Midbrain (tissue), 1 donor: ENCODE results near the gene WNT1.

Source experiments
- DNase-seq: peaks from one replicate; lab custom pipeline; 2025; lab: John Stamatoyannopoulos, UW

The WNT1 gene

DNA sequence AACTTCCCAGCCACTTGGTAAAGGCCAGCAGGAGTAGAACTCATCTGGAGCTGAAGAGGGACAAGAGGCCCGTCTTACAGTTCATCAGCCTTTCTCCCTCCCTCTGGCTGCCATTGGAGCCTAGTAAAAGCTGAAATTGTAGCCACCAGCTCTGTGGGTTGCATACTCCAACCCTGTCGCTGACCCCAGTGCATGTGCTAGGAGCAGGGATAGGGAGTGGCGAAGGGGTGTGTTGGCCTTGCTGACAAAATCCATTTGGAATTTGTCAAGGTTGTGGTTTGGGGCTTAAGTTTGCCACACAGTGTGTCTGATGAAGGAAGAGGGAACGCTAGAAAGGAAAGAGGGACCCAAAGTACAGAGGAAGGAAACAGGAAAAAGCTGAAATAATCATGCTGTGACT lies 16.8 kb upstream of the WNT1 start:
- no peak for DNase-seq

DNA sequence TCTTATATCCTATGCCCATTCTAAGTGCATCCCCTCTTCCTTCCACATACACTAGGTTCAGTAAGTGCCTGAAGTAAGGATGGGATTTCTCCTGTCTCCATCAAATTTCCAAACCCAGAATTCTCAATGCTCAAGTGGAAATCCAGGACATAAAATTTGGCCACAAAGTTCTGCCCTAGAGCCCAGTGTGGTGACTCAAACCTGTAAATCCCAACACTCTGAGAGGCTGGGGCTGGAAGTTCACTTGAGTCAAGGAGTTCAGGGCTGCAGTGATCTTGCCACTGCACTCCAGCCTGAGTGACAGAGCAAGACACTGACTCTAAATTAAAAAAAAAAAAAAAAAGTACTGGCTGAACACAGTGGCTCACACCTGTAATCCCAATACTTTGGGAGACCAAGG lies 16.3 kb upstream of the WNT1 start:
- no peak for DNase-seq

DNA sequence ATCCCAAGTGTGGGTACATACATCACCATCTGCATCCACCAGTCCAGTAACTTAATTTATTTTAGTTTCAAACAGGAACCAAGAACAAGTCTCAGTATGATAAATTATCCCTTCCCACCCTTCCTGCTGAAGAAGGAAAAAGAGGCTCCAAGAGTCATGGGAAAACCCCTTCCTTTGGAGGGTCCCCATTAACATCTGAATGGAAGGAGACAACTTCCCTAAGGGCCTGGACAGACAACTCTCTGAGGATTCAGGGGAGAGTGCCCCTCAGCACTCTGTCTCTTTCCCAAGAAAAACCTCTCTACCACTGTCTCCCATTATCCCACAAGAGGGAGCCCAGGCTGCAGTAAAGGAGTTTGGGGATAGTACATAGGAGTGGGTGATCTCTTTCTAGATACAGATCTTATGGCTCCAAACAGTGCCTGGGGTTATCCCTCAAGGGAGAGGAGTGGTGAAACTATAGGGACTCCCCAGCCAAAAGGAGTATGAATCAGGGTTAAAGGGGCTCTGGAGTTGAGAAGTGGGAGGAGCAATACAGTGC lies 12.8 kb upstream of the WNT1 start:
- no peak for DNase-seq

DNA sequence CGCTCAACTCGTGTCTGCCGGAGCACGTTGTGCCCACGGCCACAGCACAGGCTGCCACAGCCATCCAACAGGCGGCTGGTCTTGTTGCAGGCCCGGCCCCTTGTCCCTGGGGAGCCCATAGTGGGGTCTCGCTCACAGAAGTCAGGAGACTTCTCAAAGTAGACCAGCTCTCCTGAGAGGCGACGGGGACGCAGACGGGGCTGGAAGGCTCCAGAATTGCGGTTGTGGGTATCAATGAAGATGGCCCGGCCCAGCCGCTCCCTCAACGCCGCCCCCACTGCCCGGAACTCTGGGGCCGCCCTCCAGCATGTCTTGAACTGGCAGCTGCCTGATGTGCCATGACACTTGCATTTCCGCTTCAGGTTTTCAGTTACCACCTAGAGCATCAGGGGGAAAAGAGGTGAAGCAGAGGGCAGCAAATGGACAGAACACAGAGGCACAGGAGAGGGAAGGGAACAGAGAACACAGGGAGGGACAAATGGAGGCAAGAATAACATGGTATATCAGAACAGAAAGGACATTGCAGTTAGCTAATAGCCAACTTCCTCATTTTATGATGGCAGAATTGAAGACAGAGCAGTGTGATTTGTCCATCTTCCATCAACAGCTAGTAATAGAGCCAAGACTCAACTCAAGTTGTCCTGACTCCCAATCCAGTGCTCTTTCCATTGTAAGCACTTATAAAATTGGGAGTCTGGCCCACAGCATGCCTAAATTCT lies 11.8 kb upstream of the WNT1 start:
- no peak for DNase-seq

DNA sequence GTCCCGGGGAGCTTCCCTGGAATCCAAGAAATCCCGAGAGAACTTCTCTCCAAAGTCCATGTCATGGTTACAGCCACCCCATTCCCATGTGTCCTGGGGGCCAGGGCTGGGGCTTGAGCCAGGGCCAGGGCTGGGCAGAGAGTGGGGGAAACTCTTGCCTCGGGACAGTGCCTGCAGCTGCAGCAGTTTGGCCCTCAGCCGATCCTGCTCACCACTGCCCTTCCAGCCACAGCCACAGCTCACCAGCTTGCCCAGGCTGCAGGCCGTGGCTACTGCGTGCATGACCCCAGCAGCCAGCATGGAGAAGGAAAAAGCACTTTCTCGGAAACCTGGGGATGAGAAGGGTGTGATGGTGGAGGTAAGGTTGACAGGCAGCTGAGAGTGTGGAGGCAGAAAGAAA lies 10.1 kb upstream of the WNT1 start:
- DNase-seq = no peak

DNA sequence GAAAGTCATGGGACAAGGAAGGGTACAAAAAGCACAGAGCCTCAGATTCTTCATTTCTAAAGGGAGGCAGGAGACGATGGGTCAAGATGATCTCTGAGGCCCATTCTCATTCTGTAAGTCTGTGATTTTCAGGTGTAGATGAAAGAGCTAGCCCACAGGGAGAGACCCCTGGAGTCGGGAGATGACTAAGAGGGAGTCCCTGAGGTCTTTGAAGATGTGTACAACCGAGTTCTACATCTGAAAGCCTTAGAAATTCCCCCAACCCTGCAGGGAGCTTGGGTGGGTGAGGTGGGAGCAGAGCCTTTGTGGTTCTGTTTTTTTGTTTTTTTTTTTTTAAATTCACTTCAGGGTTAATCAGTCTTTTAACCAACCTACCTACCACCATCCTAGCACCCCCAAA lies 9.7 kb upstream of the WNT1 start:
- DNase-seq = no peak

DNA sequence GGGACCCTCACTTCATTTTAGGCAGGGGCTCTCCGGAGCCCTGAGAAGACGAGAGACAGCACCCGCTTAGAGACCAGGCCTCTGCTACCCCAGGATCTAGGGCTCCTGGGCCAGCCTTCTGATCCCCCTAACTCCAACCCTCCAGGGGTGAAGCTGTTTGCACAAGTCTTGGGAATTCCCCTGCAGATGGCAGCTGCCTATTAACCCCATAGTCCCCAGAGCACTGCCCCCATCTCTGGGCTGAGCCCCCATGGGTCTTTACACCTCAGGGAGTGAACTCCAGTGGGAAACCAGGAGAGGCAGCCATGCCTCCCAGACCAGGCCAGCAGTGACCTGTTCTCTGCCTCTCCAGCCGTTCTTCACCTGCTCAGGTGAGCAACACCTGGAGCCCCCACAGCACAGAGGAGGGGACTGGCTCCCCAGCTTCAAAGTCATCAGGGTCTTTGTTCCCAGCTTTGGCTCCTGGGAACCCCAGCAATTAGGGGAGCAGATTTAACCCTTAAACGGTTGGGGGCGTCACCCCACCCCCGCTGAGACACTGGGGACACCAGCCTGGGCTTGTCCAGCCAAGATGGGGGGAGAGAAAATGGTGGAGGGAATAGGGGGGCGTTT lies 8.9 kb upstream of the WNT1 start:
- no peak for DNase-seq

DNA sequence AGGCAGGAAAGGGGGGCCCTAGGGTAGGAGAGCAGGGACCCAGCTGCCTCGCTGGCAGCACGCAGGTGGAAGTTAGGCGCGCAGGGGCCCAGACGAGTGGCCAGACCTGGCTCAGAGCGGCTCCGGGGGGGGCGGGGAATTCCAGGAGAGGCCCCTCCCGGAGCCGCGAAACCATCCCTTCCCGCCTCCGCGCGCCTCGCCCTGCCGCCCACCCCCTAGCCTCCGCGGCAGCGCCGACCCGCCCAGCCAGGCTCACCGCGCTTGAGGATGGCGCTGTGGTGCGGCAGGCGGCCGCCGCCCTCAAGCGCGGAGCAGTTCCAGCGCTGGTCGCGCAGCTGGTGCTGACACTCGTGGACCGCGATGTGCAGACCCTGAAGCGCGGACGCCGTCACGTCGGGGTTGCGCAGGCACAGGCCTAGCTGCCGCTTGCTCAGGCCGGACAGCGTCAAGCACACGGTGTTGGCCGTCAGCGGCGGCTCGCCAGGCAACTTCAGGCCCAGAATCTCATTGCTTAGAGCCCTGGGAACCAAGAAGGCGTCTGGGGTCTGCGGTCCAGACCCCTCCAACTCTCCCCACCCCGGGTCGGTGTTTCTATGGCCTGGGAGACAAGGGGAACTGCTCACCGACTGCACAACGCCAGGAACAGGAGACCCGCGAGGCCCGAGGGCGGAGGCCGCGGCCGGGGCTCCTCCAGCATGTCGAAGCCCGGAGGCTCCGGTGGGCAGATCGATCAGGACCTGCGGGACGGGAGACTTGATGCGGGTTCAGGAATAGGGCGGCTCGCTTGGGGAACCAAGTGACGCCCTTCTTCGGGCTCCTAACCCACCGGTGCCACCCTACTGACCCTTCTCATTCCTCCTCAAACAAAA lies 8.1 kb upstream of the WNT1 start:
- no peak for DNase-seq

DNA sequence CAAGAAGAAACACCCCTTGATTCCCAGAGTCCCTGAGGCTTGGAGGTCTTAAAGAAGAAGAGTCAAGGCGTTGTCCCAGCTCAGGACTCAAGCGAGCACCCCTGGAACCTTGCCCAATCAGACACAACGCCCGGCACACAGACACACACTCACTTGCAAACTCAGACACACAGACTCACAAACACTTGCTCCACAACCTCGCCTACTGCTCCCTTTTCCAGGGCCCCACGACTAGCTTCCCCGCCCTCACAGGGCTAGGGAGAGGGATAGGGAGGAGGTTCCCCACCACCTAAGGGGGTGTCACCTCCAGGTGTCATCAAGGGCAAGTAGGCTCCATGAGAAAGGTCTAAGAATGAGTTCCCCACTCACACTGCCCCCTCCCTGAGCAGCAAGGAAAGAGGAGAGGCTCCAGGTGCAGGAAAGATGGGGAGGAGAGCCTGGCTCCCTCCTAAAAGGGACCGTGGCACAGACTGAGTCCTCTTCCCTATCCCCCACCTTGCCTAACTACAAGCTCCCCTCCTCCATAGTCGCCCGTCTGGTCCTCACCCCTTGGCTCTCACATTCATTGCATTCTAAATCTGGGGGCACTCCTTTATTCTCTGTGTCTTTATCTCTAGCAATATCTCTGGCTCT lies 7.3 kb upstream of the WNT1 start:
- DNase-seq = no peak

DNA sequence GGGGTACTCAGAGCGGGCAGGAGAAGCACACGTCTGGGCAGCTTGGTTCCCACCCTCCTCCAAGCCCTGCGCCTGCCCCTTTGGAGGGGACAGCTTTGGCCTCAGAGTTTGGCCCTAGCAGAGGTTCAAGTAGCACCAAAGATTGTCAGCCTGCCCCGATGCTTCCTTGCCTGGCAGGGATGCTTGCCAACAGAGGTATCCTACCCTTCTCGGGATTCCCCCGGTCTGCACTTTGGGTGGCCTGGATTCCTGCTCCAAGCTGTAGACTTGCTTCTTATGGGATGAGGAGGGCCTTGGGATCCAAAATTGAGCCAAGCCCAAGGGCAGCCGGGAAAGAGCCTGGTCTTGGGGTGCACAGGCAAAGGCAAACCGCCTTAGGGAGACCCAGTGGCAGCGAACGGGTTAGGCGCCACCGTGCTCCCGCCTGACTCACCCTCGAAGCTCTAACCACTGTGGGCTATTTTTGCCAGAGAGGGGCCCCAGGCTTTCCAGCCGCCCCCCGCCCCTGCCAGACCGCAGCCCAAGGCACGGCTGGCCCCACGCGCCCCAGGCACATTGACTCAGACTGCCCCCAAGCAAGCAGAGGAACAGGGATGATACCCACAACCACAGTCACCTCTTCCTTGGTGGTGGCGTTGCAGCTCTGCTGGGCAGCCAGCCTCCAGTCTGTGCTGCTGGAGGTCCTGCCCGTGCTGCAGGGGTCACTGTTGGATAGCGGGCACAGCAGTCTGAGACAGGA lies 5.7 kb upstream of the WNT1 start:
- DNase-seq = no peak

DNA sequence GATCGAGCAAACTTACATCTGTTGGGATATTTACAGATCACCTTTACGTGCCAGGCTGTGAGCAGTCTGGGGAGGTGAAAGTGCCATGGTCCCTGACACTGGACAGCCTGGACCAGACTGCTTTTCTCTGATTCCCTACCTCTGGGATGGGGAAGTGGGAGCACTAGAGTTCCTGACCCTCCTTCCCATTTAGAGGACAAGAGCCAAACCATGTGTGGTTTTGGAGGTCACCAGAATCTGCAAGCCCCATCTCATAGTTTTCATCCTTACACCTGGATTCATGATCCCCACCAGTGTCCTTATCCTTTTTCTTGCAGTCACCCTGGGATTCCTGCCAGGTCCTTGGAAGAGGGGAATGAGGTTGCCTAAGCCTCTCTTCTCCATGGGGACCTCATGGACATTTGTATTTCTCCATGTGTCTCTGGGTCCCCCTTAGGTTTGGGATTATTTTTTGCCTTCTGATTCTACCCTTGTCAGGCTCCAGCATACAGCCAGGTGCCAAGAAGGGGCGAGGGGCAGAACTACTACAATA lies 5.1 kb upstream of the WNT1 start:
- DNase-seq = no peak

DNA sequence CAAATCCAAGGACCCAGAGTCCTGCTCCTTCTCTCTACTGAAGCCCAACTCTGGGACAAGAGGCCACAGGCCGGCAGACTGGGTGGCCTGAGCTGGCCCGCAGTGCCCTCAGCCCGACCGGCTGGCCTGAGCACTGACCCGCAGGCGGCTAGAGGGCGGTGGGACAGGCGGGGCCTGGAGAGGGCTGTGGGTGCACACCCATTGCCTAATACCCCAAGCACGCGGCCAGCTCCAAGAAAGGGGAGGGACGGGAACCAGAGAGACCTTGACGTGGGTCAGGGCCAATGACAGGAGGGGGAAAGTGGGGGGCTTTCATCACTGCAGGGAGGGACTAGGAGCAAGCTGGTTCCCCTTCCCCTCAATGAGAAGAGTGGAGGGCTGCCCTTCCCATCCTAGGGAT lies 4.6 kb upstream of the WNT1 start:
- no peak for DNase-seq

DNA sequence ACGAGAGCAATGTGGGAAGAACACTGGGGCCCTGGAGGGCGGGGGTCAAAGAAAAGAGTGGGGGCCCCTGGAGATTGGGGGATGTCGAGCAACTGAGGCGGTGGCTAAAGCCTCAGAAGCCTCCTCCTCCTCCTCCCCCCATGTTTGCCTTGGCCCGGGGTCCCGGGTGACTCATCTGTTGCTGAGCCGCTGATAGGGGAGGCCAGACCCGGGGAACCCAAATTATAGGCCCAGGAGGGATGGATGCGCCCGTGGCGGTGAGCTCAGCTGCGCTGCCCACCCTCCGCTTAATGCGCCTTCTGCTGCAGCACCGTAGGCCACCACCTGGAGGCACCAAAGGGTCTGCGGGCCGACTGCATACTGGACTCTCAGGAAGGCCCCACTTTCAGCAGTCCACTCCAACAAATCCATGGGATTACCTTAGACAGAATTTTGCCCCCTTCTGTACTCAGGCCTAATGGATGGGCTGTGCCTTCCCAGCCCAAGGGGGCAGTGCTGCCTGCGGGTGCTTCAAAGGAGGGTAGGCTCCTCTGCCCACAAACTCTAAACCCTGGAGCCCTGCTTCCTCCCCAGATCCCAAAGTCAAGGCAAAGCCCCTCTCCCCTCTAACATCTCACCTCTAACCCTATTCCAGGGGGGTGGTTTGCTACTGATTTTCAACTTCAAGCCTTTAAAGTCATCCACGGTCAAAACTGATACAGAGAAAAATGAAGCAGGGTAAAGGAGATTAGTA lies 4.0 kb upstream of the WNT1 start:
- DNase-seq = no peak

DNA sequence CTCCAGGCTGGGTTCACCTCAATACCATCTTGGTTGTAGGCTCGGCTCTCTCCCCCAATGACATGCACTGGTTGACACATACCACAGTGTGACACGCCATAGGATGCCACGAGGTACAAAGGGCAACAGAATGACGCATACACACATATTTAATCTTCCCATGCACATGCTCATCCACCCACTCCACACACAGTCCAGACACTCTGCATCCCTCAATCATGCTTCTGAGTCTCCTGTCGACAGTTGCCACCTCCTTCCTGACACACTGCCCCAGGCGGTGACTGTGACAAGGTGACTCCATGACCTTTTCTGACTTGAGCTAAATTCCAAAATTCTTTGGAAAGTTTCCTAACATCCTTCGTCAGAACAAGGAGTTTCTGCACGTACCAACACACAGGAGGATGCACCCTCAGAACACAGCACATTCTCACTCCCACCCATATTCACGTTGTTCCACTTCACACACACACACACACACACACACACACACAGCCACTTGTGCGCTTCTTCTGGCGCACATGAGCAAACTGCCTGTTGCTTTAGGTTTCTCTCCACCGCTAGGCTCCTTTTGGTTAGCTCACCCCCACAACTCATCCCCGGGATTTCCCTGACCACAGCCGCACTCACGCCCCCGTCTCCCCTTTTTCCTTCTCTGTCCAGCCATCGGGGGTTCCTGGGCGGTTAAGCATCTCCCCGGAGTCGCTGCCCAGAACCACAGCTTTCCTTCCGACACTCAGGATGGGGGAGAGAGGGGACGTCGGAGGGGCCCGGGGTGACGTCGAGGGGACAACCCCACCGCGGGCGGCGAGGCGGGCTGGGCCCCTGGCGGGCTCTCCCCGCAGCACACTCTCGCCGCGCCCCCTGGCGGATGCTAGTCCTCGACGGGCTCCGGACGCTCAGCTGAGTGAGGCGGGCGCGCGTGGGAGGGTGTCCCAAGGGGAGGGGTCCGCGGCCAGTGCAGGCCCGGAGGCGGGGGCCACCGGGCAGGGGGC lies 536 bp upstream of the WNT1 start:
- DNase-seq = no peak

DNA sequence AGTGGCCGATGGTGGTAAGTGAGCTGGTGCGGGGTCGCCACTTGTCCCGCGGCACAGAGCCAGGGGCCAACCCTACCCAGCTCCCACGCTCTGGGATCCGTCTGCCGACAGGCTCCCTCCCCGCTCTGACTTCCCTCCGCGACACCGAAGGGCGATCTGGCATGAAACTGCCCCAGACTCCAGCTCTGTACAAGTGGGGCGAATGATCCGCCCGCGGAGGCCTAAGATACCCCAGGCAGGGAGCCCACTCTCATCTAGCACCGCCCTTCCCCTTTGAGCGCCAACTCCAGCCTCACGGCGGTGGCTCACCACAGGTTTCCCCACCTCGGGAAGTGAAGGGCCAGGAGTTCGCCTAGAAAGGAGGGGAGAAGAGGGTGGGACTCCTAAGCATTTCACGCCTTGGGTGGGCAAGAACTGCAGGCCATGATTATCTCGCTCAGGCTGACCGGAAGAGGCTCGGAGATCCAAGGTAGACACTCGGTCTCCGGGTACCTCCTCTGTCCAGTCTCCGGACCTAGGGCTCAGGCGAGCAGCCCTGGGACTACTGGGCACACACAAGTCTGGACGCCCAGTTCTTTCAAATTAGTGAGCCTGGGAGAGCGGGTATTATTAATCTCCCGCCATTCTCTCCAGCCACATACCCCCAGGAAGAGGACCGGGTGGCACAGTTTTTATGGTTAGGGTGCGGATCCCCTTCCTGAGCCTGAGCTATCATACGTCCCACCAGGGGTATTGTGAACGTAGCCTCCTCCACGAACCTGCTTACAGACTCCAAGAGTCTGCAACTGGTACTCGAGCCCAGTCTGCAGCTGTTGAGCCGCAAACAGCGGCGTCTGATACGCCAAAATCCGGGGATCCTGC lies 849 bp downstream of the WNT1 start:
- DNase-seq = no peak

DNA sequence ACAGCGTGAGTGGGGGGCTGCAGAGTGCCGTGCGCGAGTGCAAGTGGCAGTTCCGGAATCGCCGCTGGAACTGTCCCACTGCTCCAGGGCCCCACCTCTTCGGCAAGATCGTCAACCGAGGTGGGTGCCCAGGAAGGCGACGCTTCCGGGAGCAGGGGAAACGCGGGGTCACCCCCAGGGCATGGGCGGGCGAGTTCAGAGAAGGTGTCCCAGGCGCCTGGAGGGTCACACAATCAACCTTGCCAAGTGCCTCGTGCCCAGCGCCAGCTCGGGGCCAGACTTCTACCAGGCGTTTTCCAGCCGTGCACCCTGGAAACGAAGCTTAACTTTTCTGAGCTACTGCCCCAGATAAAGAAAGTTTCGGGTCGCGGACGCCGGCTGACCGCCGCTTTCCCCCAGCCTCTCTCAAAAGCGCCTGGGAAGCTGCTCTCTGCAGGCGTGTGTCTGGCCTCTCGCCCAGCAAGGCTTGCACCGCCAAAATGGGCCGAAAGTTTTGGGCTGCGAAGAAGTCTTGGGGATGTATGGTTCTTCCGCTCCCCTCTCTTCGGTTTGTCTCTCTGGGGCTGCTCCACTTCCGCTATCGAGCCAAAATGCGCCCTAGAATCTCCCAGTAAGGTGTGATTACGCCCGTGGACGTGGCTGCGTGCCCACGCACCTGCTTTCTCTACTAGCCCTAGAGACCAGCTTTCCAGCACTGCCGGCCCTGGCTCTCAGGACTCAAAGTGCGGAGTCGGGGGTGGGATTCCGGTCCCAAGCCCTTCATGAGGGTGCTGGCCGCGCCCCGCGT lies 1.7 kb downstream of the WNT1 start:
- DNase-seq = no peak

DNA sequence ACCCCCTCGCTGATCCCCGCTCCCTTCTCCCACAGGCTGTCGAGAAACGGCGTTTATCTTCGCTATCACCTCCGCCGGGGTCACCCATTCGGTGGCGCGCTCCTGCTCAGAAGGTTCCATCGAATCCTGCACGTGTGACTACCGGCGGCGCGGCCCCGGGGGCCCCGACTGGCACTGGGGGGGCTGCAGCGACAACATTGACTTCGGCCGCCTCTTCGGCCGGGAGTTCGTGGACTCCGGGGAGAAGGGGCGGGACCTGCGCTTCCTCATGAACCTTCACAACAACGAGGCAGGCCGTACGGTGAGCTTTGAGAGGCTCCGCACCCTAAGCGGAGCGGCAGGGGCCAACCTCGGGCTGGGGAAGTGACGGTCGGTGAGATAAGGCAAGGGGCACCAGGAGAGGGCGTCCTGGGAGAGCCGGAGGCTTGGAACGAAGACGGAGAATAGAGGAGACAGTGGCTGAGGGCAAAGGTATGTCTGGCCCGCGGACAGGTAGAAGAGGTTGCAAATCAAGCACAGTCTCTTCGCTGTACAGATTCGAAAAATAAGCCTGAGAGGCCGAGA lies 2.3 kb downstream of the WNT1 start:
- no peak for DNase-seq
